Vagina (tissue), 2 donors: ENCODE data around the gene GAB2. TPM values are rescaled to one million over a fixed set of nuclear protein-coding genes. Genes with fewer than 3 reads are reported as not detected.

Experiments used
- DNase-seq, 2 donors: peaks; one replicate each; pipeline ENCODE4 v3.0.0-alpha.2; 2017; ENCODE audit errors: extremely low spot score in 2 of 2
- H3K27ac ChIP-seq: fragments of 200-600 bp; sonication (generic); one replicate; pipeline ENCODE4 v1.5.1; 2019
- H3K27me3 ChIP-seq: fragments of 200-600 bp; sonication (generic); one replicate; pipeline ENCODE4 v1.5.1; 2019
- H3K36me3 ChIP-seq, 2 donors: fragments of 200-600 bp; sonication (generic); one replicate each; pipeline ENCODE4 v1.5.1; 2017 to 2019
- H3K4me1 ChIP-seq: fragments of 200-600 bp; sonication (generic); one replicate; pipeline ENCODE4 v1.5.1; 2019
- H3K4me3 ChIP-seq, 2 donors: fragments of 200-600 bp; sonication (generic); 1 replicate in 1 of 2; 2 replicates in 1 of 2; pipeline ENCODE4 v1.5.1; 2016 to 2019
- H3K9me3 ChIP-seq: fragments of 200-600 bp; sonication (generic); one replicate; pipeline ENCODE4 v1.5.1; 2019
- POLR2A ChIP-seq, 2 donors: fragments of 450-650 bp; IDR thresholded peaks; one replicate each; pipeline ENCODE4 v1.6.1; 2017; ENCODE audit warnings: antibody characterized with exemption in 2 of 2, mild to moderate bottlenecking in 2 of 2, moderate library complexity in 2 of 2
- POLR2AphosphoS5 ChIP-seq, 2 donors: sonication (generic); formaldehyde crosslinking; IDR thresholded peaks; one replicate each; pipeline ENCODE4 v1.9.0; 2017; ENCODE audit warnings: antibody characterized with exemption in 2 of 2, mild to moderate bottlenecking in 2 of 2, low read depth in 1 of 2; ENCODE audit not compliant: insufficient read depth in 1 of 2
- intact Hi-C: fragments of 100-400 bp; cut with DNase I; formaldehyde crosslinking; loops from one replicate; pipeline ENCODE4 v1.15.1; 2023
- total RNA-seq: library from RNA; depleted of rRNA; stranded (reverse); fragments of >200 nt; gene quantifications from one replicate; pipeline ENCODE4 v1.2.3, GENCODE V29; 2016
- TF ChIP-seq, protein P1 (sequence below), 3 experiments: fragments of 450-650 bp in 2 of 3; fragments of 200-600 bp in 1 of 3; sonication (generic) in 1 of 3; IDR thresholded peaks; one replicate each; pipeline ENCODE4 v1.5.1; 2017 to 2019; ENCODE audit warnings: antibody characterized with exemption in 3 of 3, mild to moderate bottlenecking in 2 of 3, moderate library complexity in 2 of 3

GAB2 gene
- total RNA-seq, 1 donor from 2014 or later, result 24.6 TPM

DNA sequence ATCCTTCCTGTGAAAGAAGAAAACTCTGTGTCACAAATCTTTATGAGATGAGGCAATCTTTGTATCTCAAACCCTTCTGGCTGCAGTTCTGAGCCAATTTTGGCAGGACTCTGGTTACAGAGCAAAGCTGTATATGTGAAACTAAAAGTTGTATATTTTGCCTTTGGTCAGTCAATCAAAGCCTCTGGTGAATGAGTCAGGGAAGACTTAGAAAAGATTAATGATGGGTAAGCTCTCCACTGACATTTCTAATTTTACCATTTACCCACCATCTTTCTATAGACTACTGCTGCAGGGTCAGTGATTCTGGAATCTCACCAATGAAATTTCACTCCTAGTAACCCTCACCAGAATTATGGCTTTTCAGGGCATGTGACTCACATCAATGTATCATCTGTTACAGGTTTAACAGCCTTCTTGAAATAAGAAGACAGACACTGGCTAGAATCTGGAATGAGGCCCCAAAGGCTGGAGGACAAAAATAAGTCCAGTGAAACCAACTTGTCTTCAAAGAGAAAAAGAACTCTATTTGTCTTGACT, 185.6 kb downstream of the GAB2 start:
- Histone ChIP-seq H3K9me3 (no peaks in the 10 kb centered on the region), H3K4me1 (peaks cover 35% of the 10 kb centered on the region), H3K27me3 (no peaks in the 10 kb centered on the region), H3K4me3 (no peak overlapping the region), H3K27ac (peak overlapping the region; percentile 27), H3K36me3 (no peaks in the 10 kb centered on the region)
- TF ChIP-seq POLR2A (IDR thresholded peaks at IDR 0.05) (no peak), POLR2AphosphoS5 (IDR thresholded peaks at IDR 0.05; ENCODE audit: insufficient read depth in 1 of 2, low read depth in 1 of 2) (peak in 1 of 2 donors; percentile 51)
- TF ChIP-seq, protein P1, sequence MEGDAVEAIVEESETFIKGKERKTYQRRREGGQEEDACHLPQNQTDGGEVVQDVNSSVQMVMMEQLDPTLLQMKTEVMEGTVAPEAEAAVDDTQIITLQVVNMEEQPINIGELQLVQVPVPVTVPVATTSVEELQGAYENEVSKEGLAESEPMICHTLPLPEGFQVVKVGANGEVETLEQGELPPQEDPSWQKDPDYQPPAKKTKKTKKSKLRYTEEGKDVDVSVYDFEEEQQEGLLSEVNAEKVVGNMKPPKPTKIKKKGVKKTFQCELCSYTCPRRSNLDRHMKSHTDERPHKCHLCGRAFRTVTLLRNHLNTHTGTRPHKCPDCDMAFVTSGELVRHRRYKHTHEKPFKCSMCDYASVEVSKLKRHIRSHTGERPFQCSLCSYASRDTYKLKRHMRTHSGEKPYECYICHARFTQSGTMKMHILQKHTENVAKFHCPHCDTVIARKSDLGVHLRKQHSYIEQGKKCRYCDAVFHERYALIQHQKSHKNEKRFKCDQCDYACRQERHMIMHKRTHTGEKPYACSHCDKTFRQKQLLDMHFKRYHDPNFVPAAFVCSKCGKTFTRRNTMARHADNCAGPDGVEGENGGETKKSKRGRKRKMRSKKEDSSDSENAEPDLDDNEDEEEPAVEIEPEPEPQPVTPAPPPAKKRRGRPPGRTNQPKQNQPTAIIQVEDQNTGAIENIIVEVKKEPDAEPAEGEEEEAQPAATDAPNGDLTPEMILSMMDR (IDR thresholded peaks at IDR 0.05), result no peak
- intact Hi-C loops, result no loop called here
- peak in 1 of 2 donors; percentile 56 for DNase-seq

DNA sequence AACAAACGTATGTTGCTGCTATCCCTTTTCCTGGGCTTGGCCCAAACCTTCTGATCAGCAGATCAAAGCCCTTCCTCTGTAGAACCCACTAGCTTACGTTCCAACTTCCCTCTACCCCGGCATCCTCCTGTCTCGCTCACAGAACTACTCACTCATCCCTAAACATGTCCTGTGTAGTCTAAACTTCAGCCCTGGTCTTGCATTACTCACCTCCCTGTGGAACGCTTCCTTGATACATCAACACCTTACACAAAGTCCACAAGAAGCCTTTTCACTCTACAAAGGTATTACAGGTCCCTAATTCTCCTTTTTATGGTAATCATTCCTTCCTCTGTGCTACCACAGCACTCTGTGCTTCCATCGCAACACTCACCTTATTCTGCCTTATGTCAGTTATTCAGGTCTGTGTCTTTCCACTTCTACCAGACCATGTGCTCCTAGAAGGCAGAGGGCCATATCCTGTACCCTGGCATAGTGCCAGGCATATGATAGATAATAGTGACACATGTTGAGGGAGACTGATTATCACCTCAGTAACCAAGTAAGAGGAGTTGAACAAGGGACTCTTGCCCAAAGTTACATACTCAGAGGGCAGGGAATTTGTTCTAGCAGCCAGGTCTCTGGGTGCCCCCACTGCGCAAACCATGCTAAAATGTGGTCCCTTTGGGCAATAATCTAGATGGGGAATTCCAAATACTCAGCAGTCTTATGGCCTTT, 187.3 kb downstream of the GAB2 start:
- H3K4me3 ChIP-seq, result no peak overlapping the region
- TF ChIP-seq, protein P1 (IDR thresholded peaks at IDR 0.05), result no peak
- TF ChIP-seq POLR2AphosphoS5 (IDR thresholded peaks at IDR 0.05; ENCODE audit: insufficient read depth in 1 of 2, low read depth in 1 of 2), result no peak
- no peak for TF ChIP-seq POLR2A (IDR thresholded peaks at IDR 0.05)
- H3K4me1 ChIP-seq, result peaks cover 35% of the 10 kb centered on the region
- DNase-seq, result peak in 1 of 2 donors; percentile 72
- peaks cover 0 to 3% of the 10 kb centered on the region in 2 donors for H3K36me3 ChIP-seq
- intact Hi-C loops, result no loop called here
- no peaks in the 10 kb centered on the region for H3K9me3 ChIP-seq
- H3K27me3 ChIP-seq, result no peaks in the 10 kb centered on the region
- H3K27ac ChIP-seq, result peak overlapping the region; percentile 9

DNA sequence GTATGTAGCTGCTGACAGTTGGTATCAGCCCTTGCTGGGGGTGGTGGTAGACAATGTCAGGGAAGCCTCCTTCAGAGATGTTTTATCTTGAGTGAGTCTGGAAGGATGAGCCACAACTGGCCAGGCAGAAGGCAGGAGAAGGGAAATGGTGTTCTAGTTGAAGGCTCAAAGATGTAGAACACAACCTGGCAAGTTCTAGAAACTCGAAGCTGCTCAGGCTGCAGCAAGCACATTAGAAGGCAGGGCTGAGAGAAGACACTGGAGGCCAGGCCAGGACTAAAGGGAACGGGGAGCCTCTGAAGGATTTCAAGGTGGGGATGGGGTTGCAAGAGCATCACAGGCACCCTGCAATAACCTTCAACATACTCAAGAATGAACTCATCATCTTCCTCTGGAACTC, 188.5 kb downstream of the GAB2 start:
- peak in 1 of 2 donors; percentile 58 for DNase-seq
- H3K4me1 ChIP-seq, result peaks cover 35% of the 10 kb centered on the region
- intact Hi-C loops, result loop anchor here (10.0 kb wide), 1 partner anchor 186 kb away; the partner anchor contains the start of gene GAB2
- no peaks in the 10 kb centered on the region for H3K9me3 ChIP-seq
- peaks cover 0 to 13% of the 10 kb centered on the region in 2 donors for H3K36me3 ChIP-seq
- H3K4me3 ChIP-seq, result no peak overlapping the region
- TF ChIP-seq POLR2AphosphoS5 (IDR thresholded peaks at IDR 0.05; ENCODE audit: insufficient read depth in 1 of 2, low read depth in 1 of 2) (no peak), POLR2A (IDR thresholded peaks at IDR 0.05) (no peak)
- TF ChIP-seq, protein P1 (IDR thresholded peaks at IDR 0.05), result no peak
- H3K27ac ChIP-seq, result no peak overlapping the region
- no peaks in the 10 kb centered on the region for H3K27me3 ChIP-seq

DNA sequence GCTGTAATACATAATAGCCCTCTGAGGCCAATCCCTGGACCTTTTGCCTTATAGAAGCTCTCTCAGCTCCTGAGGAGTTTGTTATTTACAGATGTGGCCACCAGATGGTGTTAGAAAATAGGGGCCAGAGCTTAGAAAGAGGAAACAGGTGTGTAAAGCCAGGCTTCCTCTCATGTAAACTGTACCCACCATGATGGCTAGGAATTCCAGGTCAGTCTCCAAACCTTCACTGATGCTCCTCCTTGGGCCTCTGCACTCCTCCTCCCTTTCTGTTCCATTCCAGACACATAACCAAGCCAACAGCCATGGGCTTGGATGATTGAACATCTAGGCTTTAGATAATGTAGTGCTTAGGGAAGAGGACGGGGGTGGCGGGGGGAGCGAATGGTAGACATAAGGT, 189.2 kb downstream of the GAB2 start:
- intact Hi-C loops, result loop anchor here (10.0 kb wide), 1 partner anchor 186 kb away; the partner anchor contains the start of gene GAB2
- peak in 1 of 2 donors; percentile 81 for DNase-seq
- H3K9me3 ChIP-seq, result no peaks in the 10 kb centered on the region
- TF ChIP-seq POLR2A (IDR thresholded peaks at IDR 0.05), result no peak
- TF ChIP-seq, protein P1 (IDR thresholded peaks at IDR 0.05), result peak; percentile 15 to 47 (median 29)
- peaks cover 35% of the 10 kb centered on the region for H3K4me1 ChIP-seq
- no peak overlapping the region for H3K4me3 ChIP-seq
- no peaks in the 10 kb centered on the region for H3K27me3 ChIP-seq
- H3K27ac ChIP-seq, result no peak overlapping the region
- H3K36me3 ChIP-seq, result peaks cover 0 to 17% of the 10 kb centered on the region in 2 donors

DNA sequence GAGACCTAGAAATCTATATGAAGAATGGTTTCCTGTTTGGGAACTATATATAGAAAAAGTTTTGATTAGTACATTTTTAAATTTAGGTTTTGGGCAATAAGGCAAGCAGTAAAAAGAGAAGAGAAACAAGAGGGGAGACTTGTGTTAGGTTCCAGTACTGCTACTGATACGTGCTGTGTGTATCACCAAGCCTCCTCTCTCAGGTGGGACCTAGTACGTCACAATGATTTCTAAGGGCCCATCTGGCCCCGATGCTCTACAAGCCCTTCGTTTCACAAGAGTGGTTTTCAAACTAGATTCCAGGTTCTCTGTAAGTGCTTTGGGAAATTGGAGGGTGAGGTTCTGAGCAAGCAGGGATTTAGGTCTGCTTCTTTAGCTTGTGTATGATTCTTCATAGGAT, 189.7 kb downstream of the GAB2 start:
- no peaks in the 10 kb centered on the region for H3K9me3 ChIP-seq
- DNase-seq, result no peak
- no peak overlapping the region for H3K27ac ChIP-seq
- TF ChIP-seq, protein P1 (IDR thresholded peaks at IDR 0.05), result no peak
- no peak for TF ChIP-seq POLR2A (IDR thresholded peaks at IDR 0.05)
- no peak for TF ChIP-seq POLR2AphosphoS5 (IDR thresholded peaks at IDR 0.05; ENCODE audit: insufficient read depth in 1 of 2, low read depth in 1 of 2)
- peaks cover 0 to 22% of the 10 kb centered on the region in 2 donors for H3K36me3 ChIP-seq
- H3K27me3 ChIP-seq, result no peaks in the 10 kb centered on the region
- intact Hi-C loops, result loop anchor here (10.0 kb wide), 1 partner anchor 187 kb away; the partner anchor contains the start of gene GAB2
- H3K4me3 ChIP-seq, result no peak overlapping the region
- H3K4me1 ChIP-seq, result peaks cover 30% of the 10 kb centered on the region
